HepG2 (cell line): Measurements from ENCODE around the gene MRPL51. TPM values are rescaled to one million over a fixed set of nuclear protein-coding genes. Genes with fewer than 3 reads are reported as not detected.

Source experiments
- AKAP8 ChIP-seq: sonication (generic); formaldehyde crosslinking; IDR thresholded peaks from 2 replicates; pipeline ENCODE4 v1.5.1; 2020; ENCODE audit warnings: mild to moderate bottlenecking, missing genetic modification reagents
- HOXA3 ChIP-seq: sonication (generic); formaldehyde crosslinking; IDR thresholded peaks from 2 replicates; pipeline ENCODE4 v1.5.0; 2020; ENCODE audit warnings: missing genetic modification reagents
- HOXA9 ChIP-seq: sonication (generic); formaldehyde crosslinking; IDR thresholded peaks from 2 replicates; pipeline ENCODE4 v1.8.1; 2022; ENCODE audit warnings: missing genetic modification reagents, mild to moderate bottlenecking, moderate library complexity, borderline replicate concordance
- JUND ChIP-seq: sonication (generic); formaldehyde crosslinking; IDR thresholded peaks from 2 replicates; pipeline ENCODE4 v1.8.0; 2022; ENCODE audit warnings: mild to moderate bottlenecking, missing genetic modification reagents
- NFKB2 ChIP-seq: sonication (generic); formaldehyde crosslinking; IDR thresholded peaks from 2 replicates; pipeline ENCODE4 v1.4.0; 2020; ENCODE audit warnings: missing genetic modification reagents, borderline replicate concordance
- NKX3-1 ChIP-seq: sonication (generic); formaldehyde crosslinking; IDR thresholded peaks from 2 replicates; pipeline ENCODE4 v1.5.0; 2020; ENCODE audit warnings: missing genetic modification reagents
- NR0B2 ChIP-seq: sonication (generic); formaldehyde crosslinking; IDR thresholded peaks from 2 replicates; pipeline ENCODE4 v1.4.0; 2020; ENCODE audit warnings: mild to moderate bottlenecking, missing genetic modification reagents
- PAXIP1 ChIP-seq: sonication (generic); formaldehyde crosslinking; conservative IDR thresholded peaks from 2 replicates; pipeline ENCODE4 v1.4.0; 2020; ENCODE audit warnings: mild to moderate bottlenecking, missing genetic modification reagents, moderate library complexity
- RAD21 ChIP-seq: fragments of 450-650 bp; formaldehyde crosslinking; IDR thresholded peaks from 2 replicates; pipeline ENCODE4 v1.5.0; 2020; ENCODE audit warnings: mild to moderate bottlenecking
- RBM22 ChIP-seq: fragments of 200-400 bp; formaldehyde crosslinking; optimal IDR thresholded peaks from 2 replicates; pipeline ENCODE3; 2017; ENCODE audit warnings: mild to moderate bottlenecking, low read length, moderate library complexity
- TBL1XR1 ChIP-seq: fragments of 150-350 bp; IDR thresholded peaks from 2 replicates; pipeline ENCODE4 v1.6.1; 2014; ENCODE audit warnings: borderline replicate concordance, low read length; ENCODE audit not compliant: partially characterized antibody
- ZNF274 ChIP-seq: sonication (generic); formaldehyde crosslinking; IDR thresholded peaks from 2 replicates; pipeline ENCODE4 v1.5.1; 2020; ENCODE audit warnings: mild to moderate bottlenecking, missing genetic modification reagents
- ZNF614 ChIP-seq: IDR thresholded peaks from 2 replicates; pipeline ENCODE4 v1.6.1; 2018; ENCODE audit warnings: missing biosample characterization, missing genetic modification reagents, inconsistent platforms, borderline replicate concordance
- ZNF670 ChIP-seq: sonication (generic); formaldehyde crosslinking; IDR thresholded peaks from 2 replicates; pipeline ENCODE4 v1.8.0; 2022; ENCODE audit warnings: mild to moderate bottlenecking, missing genetic modification reagents, borderline replicate concordance
- ZNF737 ChIP-seq: sonication (generic); formaldehyde crosslinking; IDR thresholded peaks from 2 replicates; pipeline ENCODE4 v1.5.0; 2020; ENCODE audit warnings: missing genetic modification reagents, mild to moderate bottlenecking, borderline replicate concordance
- polyA plus RNA-seq, 8 experiments: library from polyadenylated mRNA; depleted of rRNA in 3 of 8; stranded (reverse) in 7 of 8; unstranded in 1 of 8; fragments of >200 nt; fragmentation: Illumina TruSeq in 4 of 8; extraction: Trizol in 4 of 8; gene quantifications; 2 replicates each; pipeline versions ENCODE4 v1.2.1 to v1.2.3, GENCODE V29; 2011 to 2016; ENCODE audit warnings: low read depth in 4 of 8, missing spikeins in 1 of 8, mixed read lengths in 1 of 8; ENCODE audit not compliant: insufficient read depth in 1 of 8
- total RNA-seq, 5 experiments: library from RNA; depleted of rRNA; stranded (reverse); fragments of >200 nt; fragmentation: Illumina TruSeq; extraction: Trizol; gene quantifications; 2 replicates each; pipeline ENCODE4 v1.2.3, GENCODE V29; 2016; ENCODE audit warnings: low read depth in 1 of 5
- TF ChIP-seq, protein P1 (sequence below): sonication (generic); formaldehyde crosslinking; IDR thresholded peaks from 2 replicates; pipeline ENCODE4 v1.5.0; 2020; ENCODE audit warnings: mild to moderate bottlenecking, missing genetic modification reagents, borderline replicate concordance
- TF ChIP-seq, protein P2 (sequence below): sonication (generic); formaldehyde crosslinking; IDR thresholded peaks from 2 replicates; pipeline ENCODE4 v1.4.0; 2020; ENCODE audit warnings: missing genetic modification reagents

Gene MRPL51
- total and polyA plus RNA-seq, 2 of the 13 experiments (the other 11 are each of a cell fraction or from before 2014, with no cell fraction given): 64.8 to 278 TPM

GRCh38 chr12:6532051-6532926, 39.2 kb upstream of the MRPL51 start (continued):
- TF ChIP-seq HOXA3 (CRISPR knock-in tag) (peak; percentile 56), NFKB2 (CRISPR knock-in tag) (peak; percentile 78; the same call in 1 of the 2 replicates), RBM22 (peak; percentile 91), PAXIP1 (CRISPR knock-in tag) (peak; percentile 86), RAD21 (CRISPR knock-in tag) (no peak), ZNF737 (CRISPR knock-in tag) (no peak), NKX3-1 (CRISPR knock-in tag) (no peak), JUND (CRISPR knock-in tag) (0 out of 2 replicates have a peak, but pooled peaks have one; percentile 17), ZNF274 (CRISPR knock-in tag) (no peak; the same call in none of the 2 replicates), AKAP8 (CRISPR knock-in tag) (peak; percentile 87), TBL1XR1 (no peak), NR0B2 (CRISPR knock-in tag) (0 out of 2 replicates have a peak, but pooled peaks have one; percentile 55), ZNF614 (CRISPR knock-in tag) (peak; percentile 32; the same call in 1 of the 2 replicates), HOXA9 (CRISPR knock-in tag) (no peak), ZNF670 (CRISPR knock-in tag) (0 out of 2 replicates have a peak, but pooled peaks have one; percentile 39)
- TF ChIP-seq, protein P1, sequence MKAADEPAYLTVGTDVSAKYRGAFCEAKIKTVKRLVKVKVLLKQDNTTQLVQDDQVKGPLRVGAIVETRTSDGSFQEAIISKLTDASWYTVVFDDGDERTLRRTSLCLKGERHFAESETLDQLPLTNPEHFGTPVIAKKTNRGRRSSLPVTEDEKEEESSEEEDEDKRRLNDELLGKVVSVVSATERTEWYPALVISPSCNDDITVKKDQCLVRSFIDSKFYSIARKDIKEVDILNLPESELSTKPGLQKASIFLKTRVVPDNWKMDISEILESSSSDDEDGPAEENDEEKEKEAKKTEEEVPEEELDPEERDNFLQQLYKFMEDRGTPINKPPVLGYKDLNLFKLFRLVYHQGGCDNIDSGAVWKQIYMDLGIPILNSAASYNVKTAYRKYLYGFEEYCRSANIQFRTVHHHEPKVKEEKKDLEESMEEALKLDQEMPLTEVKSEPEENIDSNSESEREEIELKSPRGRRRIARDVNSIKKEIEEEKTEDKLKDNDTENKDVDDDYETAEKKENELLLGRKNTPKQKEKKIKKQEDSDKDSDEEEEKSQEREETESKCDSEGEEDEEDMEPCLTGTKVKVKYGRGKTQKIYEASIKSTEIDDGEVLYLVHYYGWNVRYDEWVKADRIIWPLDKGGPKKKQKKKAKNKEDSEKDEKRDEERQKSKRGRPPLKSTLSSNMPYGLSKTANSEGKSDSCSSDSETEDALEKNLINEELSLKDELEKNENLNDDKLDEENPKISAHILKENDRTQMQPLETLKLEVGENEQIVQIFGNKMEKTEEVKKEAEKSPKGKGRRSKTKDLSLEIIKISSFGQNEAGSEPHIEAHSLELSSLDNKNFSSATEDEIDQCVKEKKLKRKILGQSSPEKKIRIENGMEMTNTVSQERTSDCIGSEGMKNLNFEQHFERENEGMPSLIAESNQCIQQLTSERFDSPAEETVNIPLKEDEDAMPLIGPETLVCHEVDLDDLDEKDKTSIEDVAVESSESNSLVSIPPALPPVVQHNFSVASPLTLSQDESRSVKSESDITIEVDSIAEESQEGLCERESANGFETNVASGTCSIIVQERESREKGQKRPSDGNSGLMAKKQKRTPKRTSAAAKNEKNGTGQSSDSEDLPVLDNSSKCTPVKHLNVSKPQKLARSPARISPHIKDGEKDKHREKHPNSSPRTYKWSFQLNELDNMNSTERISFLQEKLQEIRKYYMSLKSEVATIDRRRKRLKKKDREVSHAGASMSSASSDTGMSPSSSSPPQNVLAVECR: peak; percentile 59; the same call in 1 of the 2 replicates
- TF ChIP-seq, protein P2, sequence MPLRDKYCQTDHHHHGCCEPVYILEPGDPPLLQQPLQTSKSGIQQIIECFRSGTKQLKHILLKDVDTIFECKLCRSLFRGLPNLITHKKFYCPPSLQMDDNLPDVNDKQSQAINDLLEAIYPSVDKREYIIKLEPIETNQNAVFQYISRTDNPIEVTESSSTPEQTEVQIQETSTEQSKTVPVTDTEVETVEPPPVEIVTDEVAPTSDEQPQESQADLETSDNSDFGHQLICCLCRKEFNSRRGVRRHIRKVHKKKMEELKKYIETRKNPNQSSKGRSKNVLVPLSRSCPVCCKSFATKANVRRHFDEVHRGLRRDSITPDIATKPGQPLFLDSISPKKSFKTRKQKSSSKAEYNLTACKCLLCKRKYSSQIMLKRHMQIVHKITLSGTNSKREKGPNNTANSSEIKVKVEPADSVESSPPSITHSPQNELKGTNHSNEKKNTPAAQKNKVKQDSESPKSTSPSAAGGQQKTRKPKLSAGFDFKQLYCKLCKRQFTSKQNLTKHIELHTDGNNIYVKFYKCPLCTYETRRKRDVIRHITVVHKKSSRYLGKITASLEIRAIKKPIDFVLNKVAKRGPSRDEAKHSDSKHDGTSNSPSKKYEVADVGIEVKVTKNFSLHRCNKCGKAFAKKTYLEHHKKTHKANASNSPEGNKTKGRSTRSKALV (CRISPR knock-in tag): peak; percentile 57; the same call in 1 of the 2 replicates
